Fibroblast of villous mesenchyme (primary cell): Measurements from ENCODE around the gene EHBP1. TPM values are rescaled to one million over a fixed set of nuclear protein-coding genes. Genes with fewer than 3 reads are reported as not detected.

ENCODE experiments used
- DNase-seq: peaks from one replicate; pipeline ENCODE4 v3.0.0-alpha.2; 2010; ENCODE audit warnings: low read depth
- H3K4me3 ChIP-seq: 2 replicates; pipeline ENCODE4 v1.5.1; 2011; ENCODE audit warnings: low read depth, mild to moderate bottlenecking, low read length
- CTCF ChIP-seq: IDR thresholded peaks from 2 replicates; pipeline ENCODE4 v1.5.1; 2012; ENCODE audit warnings: low read depth, mild to moderate bottlenecking, low read length; ENCODE audit not compliant: insufficient read depth
- total RNA-seq: library from RNA; depleted of rRNA; stranded (reverse); fragments of >200 nt; gene quantifications from 2 replicates; pipeline ENCODE4 v1.2.3, GENCODE V29; 2012

Gene EHBP1
- total RNA-seq, 1 donor: 140 TPM

DNA sequence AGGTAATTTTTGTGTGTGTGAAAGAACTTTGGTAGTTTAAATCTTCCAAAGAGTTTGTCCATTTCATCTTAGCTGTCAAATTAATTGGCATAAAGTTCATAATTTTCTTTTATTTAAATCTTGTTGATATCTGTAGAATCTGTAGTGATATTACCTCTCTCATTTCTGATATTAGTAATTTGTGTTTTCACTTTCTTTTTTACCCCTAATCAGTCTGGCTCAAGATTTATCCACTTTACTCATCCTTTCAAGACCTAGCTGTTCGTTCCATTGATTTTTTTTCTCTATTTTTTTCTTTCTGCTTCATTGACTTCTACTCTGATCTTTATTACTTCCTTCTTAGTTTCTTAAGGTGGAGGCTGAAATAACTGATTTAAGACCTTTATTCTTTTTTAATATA is 202.6 kb downstream of the EHBP1 start:
- no peak overlapping the region for H3K4me3 ChIP-seq
- DNase-seq: no peak
- TF ChIP-seq CTCF: no peak

- H3K4me3 ChIP-seq: no peak overlapping the region
- no peak for TF ChIP-seq CTCF
- no peak for DNase-seq
Measured at GRCh38 chr2:62913311-62913710, 207.8 kb downstream of the EHBP1 start.

GRCh38 chr2:62919041-62919440 is 213.5 kb downstream of the EHBP1 start:
- H3K4me3 ChIP-seq: no peak overlapping the region
- DNase-seq: no peak
- no peak for TF ChIP-seq CTCF

DNA sequence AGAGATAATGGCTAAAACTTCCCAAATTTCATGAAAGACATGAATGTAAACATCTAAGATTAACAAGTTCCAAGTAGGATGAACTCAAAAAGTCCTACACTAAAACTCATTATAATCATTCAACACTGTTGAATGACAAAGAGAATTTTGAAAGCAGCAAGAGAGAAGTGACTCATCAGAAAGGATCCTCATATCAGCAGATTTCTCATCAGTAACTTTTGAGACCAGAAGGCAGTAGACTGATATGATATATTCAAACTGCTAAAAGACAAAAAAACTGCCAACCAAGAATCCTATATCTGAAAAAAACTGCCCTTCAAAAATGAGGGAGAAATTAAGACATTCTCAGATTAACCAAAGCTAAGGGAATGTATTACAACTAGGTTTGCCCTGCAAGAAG is 214.6 kb downstream of the EHBP1 start:
- no peak overlapping the region for H3K4me3 ChIP-seq
- peak; percentile 7 for DNase-seq
- no peak for TF ChIP-seq CTCF

- H3K4me3 ChIP-seq: no peak overlapping the region
- DNase-seq: no peak
- TF ChIP-seq CTCF: no peak
Measured at GRCh38 chr2:62923242-62923641, 217.7 kb downstream of the EHBP1 start.

- TF ChIP-seq CTCF: no peak
- no peak for DNase-seq
Measured at GRCh38 chr2:62923881-62924280, 218.4 kb downstream of the EHBP1 start.

DNA sequence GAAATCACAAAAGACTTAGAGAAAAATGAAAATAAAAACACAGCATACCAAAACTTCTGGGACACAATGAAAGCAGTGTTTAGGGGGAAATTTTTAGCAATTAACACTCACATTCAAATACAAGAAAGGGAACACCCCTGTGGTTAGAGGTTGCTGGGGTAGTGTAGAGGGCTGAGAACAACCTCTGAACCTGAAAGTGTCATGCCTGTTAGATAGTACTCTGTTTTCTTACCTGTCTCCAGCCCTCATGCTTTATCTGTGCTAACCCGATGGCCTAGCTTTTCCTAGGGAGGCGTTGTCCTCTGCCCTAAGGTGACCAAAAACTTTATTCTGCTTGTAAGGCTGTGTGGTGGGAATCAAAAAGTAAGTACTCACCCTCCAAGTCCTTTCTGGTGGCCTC is 222.5 kb downstream of the EHBP1 start:
- H3K4me3 ChIP-seq: no peak overlapping the region
- DNase-seq: no peak
- no peak for TF ChIP-seq CTCF

More at GRCh38 chr2:62923881-62924280, 218.4 kb downstream of the EHBP1 start:
- H3K4me3 ChIP-seq: no peak overlapping the region
